Tibial artery (tissue), 4 donors: ENCODE results near the gene ZNF594.
"Not testable (repeated sequence)": the region's sequence is repeated elsewhere in the genome, so short reads cannot be mapped to it uniquely, and the experiment has no call there.

Source experiments
- DNase-seq, 2 donors: peaks; one replicate each; pipeline ENCODE4 v3.0.0-alpha.2; 2019
- H3K27ac ChIP-seq, 2 donors: fragments of 200-600 bp; sonication (generic) in 1 of 2; 1 replicate in 1 of 2; 2 replicates in 1 of 2; pipeline ENCODE4 v1.5.1; 2018 to 2019; ENCODE audit warnings: mild to moderate bottlenecking in 1 of 2
- H3K27me3 ChIP-seq, 2 donors: fragments of 200-600 bp; sonication (generic) in 1 of 2; one replicate each; pipeline versions ENCODE4 v1.5.1 to v1.6.0; 2016 to 2019
- H3K36me3 ChIP-seq, 3 donors: fragments of 200-600 bp; sonication (generic) in 2 of 3; one replicate each; pipeline ENCODE4 v1.5.1; 2016 to 2019; ENCODE audit warnings: mild to moderate bottlenecking in 2 of 3
- H3K4me1 ChIP-seq, 4 donors: fragments of 200-600 bp; sonication (generic) in 2 of 4; 1 replicate in 3 of 4; 2 replicates in 1 of 4; pipeline ENCODE4 v1.5.1; 2016 to 2019
- H3K4me3 ChIP-seq, 2 donors: fragments of 200-600 bp; sonication (generic) in 1 of 2; 1 replicate in 1 of 2; 2 replicates in 1 of 2; pipeline ENCODE4 v1.5.1; 2018 to 2019; ENCODE audit warnings: mild to moderate bottlenecking in 2 of 2
- H3K9me3 ChIP-seq, 3 donors: fragments of 200-600 bp; sonication (generic) in 1 of 3; one replicate each; pipeline ENCODE4 v1.5.1; 2016 to 2019
- CTCF ChIP-seq, 2 experiments: fragments of 200-600 bp in 1 of 2; fragments of 450-650 bp in 1 of 2; IDR thresholded peaks; one replicate each; pipeline ENCODE4 v1.5.1; 2017 to 2019; ENCODE audit warnings: antibody characterized with exemption in 2 of 2, mild to moderate bottlenecking in 1 of 2, moderate library complexity in 1 of 2
- intact Hi-C: fragments of 100-400 bp; cut with DNase I; formaldehyde crosslinking; loops from one replicate; pipeline ENCODE4 v1.15.0; 2023; ENCODE audit warnings: low total_unique reads

Gene ZNF594

DNA sequence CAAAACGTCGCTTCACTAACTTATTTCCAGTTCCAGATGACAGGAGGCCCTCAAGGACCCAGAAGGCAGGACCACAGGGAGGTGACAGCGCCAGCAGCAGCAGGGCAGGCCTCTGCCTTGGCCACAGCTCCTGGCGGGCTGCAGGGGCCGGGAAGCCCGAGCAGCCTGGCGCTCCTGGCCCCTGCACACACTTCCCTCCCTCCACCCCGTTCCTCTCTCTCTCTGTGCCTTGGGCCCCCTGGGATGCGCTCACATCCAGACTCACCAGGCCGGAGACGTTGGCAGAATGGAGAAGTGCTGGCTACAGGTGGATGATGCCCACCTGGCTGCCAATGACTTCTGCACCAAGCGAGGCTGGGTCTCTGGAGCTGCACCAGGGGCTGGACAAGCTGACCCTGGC, 12.7 kb downstream of the ZNF594 start:
- no peak for TF ChIP-seq CTCF (IDR thresholded peaks at IDR 0.05)
- Histone ChIP-seq H3K27ac (no peak overlapping the region), H3K9me3 (peaks cover 47 to 94% (median 82%) of the 10 kb centered on the region in 3 donors), H3K4me3 (no peak overlapping the region), H3K4me1 (no peaks in the 10 kb centered on the region), H3K27me3 (no peaks in the 10 kb centered on the region), H3K36me3 (peaks cover 42 to 90% (median 70%) of the 10 kb centered on the region in 3 donors)
- intact Hi-C loops = no loop called here
- no peak for DNase-seq

DNA sequence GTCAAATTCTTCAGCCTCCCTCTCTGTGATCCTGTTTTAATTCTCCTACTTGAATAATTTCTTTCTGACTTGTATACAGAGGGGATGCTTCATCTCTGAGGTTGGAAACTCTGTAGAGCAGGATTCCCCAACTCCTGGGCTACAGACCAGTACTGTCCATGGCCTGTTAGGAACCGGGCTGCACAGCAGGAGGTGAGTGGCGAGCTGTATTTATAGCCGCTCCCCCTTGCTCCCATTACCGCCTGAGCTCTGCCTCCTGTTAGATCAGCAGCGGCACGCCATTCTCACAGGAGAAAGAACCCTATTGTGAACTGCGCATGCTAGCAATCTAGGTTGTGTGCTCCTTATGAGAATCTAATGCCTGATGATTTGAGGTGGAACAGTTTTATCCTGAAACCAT, 16.6 kb downstream of the ZNF594 start:
- Histone ChIP-seq H3K9me3 (peaks cover 20 to 82% (median 51%) of the 10 kb centered on the region in 3 donors), H3K36me3 (peaks cover 31 to 57% (median 45%) of the 10 kb centered on the region in 3 donors)
- intact Hi-C loops, DNase-seq, H3K4me1 ChIP-seq, H3K4me3 ChIP-seq, H3K27ac ChIP-seq, H3K27me3 ChIP-seq: not testable (repeated sequence)

- H3K4me1 ChIP-seq, intact Hi-C loops, H3K27ac ChIP-seq, H3K36me3 ChIP-seq, H3K4me3 ChIP-seq, H3K27me3 ChIP-seq, H3K9me3 ChIP-seq, DNase-seq: not testable (repeated sequence)
Measured at GRCh38 chr17:5165791-5166564, 25.7 kb downstream of the ZNF594 start.

DNA sequence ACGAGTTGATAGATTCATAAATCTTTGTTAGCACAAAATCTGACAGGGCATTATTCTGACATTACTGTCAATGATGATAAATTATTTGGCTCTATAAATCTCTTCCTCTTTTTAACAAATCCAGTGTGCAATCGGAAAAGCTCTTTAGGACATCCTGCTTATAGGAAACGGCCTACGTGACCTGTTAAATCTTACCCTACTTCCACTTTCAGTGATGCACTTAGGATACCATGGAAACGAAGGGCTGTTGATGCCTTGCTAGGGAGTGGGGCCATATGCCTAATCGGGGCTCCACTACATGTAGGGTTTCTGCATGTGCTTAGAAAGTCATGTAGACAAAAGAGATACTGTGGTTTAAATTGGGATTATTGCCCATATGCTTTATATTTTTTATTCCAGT, 27.2 kb downstream of the ZNF594 start:
- no peaks in the 10 kb centered on the region for H3K36me3 ChIP-seq
- no peaks in the 10 kb centered on the region for H3K4me1 ChIP-seq
- intact Hi-C loops = no loop called here
- no peak overlapping the region for H3K27ac ChIP-seq
- no peak for TF ChIP-seq CTCF (IDR thresholded peaks at IDR 0.05)
- no peaks in the 10 kb centered on the region for H3K9me3 ChIP-seq
- no peaks in the 10 kb centered on the region for H3K27me3 ChIP-seq
- no peak for DNase-seq
- H3K4me3 ChIP-seq = no peak overlapping the region

GRCh38 chr17:5161793-5162192, 29.9 kb downstream of the ZNF594 start:
- intact Hi-C loops, DNase-seq, H3K36me3 ChIP-seq, H3K4me3 ChIP-seq, H3K9me3 ChIP-seq, H3K4me1 ChIP-seq, H3K27ac ChIP-seq, H3K27me3 ChIP-seq: not testable (repeated sequence)

GRCh38 chr17:5160702-5161101, 31.0 kb downstream of the ZNF594 start:
- intact Hi-C loops, H3K4me1 ChIP-seq, H3K27me3 ChIP-seq, DNase-seq, H3K27ac ChIP-seq, H3K9me3 ChIP-seq, H3K36me3 ChIP-seq, H3K4me3 ChIP-seq: not testable (repeated sequence)

DNA sequence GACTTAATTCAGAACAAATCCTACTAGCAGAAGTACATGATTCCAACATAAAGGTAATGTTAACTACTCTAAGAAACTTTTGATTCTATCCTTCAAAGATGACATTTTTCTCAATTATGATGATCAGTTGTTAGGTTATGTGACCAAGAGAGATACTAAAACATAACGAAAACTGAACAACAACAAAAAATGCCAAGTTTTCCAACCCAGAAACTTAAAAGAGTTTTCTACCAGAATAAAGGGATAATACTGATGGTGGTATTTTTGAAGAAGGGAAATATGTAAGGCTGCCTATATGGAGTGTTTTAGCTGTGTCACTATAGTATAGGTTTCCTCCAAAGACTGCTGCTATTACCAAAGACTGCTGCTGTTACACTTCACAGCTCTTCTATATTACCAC, 45.5 kb downstream of the ZNF594 start:
- H3K27ac ChIP-seq, H3K27me3 ChIP-seq, H3K9me3 ChIP-seq, DNase-seq, H3K36me3 ChIP-seq, intact Hi-C loops, H3K4me3 ChIP-seq, H3K4me1 ChIP-seq: not testable (repeated sequence)

GRCh38 chr17:5142877-5143276, 48.8 kb downstream of the ZNF594 start:
- H3K4me1 ChIP-seq, intact Hi-C loops, H3K36me3 ChIP-seq, H3K27ac ChIP-seq, H3K27me3 ChIP-seq, H3K4me3 ChIP-seq, DNase-seq, H3K9me3 ChIP-seq: not testable (repeated sequence)

DNA sequence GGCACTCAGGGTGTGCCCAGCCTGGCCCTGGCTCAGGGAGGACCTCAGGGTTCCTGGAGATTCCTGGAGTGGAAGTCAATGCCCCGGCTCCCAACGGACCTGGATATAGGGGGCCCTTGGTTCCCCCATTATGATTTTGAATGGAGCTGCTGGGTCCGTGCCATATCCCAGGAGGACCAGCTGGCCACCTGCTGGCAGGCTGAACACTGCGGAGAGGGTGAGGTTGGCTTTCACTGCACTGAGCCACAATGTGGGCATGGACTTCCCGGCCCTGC, 52.3 kb downstream of the ZNF594 start:
- Histone ChIP-seq H3K27ac (no peak overlapping the region), H3K9me3 (no peaks in the 10 kb centered on the region), H3K36me3 (no peaks in the 10 kb centered on the region), H3K27me3 (peaks cover 0 to 5% of the 10 kb centered on the region in 2 donors), H3K4me3 (no peak overlapping the region), H3K4me1 (no peaks in the 10 kb centered on the region)
- TF ChIP-seq CTCF (IDR thresholded peaks at IDR 0.05) = no peak
- DNase-seq = no peak
- intact Hi-C loops = no loop called here
